ENCODE measurements around the gene MICOS13.

The MICOS13 gene

DNA sequence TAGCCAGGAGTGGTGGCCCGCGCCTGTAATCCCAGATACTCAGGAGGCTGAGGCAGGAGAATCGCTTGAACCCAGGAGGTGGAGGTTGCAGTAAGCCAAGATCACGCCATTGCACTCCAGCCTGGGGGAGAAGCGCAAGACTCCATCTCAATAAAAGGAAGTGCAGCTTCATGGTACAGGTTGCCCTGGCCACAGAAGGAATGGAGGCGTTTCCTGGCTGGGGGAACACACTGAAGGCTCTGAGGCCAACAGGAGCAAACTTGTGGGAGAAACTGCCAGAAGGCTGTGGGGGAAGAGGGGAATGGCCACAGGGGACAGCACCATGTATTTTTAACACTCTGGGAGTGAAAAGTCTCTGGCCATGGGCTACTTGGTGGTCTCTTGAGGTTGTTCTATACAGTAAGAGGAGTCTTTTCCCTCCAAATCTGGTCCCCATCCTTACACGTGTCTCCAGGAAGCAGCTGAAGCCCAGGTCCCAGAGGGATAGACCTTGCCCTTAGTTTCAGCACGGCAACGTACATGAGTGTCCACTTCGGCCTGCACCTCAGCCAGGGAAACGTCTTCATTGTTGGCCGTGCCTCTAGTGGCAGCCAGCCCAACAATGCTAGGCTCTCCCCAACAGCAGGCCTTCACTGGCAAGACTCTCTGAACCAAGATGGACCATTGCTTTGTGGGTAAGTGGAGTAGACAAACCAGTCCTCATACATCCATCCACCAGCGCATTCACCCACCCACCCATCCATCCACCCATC is 7.4 kb downstream of the MICOS13 start:
- Histone ChIP-seq H3F3A (ENCODE audit: control insufficient read depth, insufficient read depth) (no peaks in the 10 kb centered on the region), H3K4me1 (ENCODE audit: control insufficient read depth, low read length) (no peaks in the 10 kb centered on the region), H4K20me1 (ENCODE audit: control insufficient read depth, insufficient read depth, low read depth, low read length) (no peaks in the 10 kb centered on the region), H3K4me3 (ENCODE audit: low read length) (no peak overlapping the region), H3K4me2 (ENCODE audit: low read length) (no peak overlapping the region), H3K79me2 (ENCODE audit: control insufficient read depth, low read length) (no peaks in the 10 kb centered on the region), H3K9me3 (ENCODE audit: control insufficient read depth, insufficient read depth, low read length) (no peaks in the 10 kb centered on the region), H3K27ac (ENCODE audit: low read depth, low read length) (no peak overlapping the region), H3K9me2 (replicated peaks; ENCODE audit: control insufficient read depth, low read length) (no peaks in the 10 kb centered on the region), H3K36me3 (ENCODE audit: control insufficient read depth, low read length) (peaks cover 39% of the 10 kb centered on the region), H3K27me3 (ENCODE audit: control insufficient read depth, low read length) (no peaks in the 10 kb centered on the region)
- no peak for TF ChIP-seq EZH2phosphoT487 (IDR thresholded peaks at IDR 0.05; ENCODE audit: borderline replicate concordance, low read length)
- TF ChIP-seq, protein P1, sequence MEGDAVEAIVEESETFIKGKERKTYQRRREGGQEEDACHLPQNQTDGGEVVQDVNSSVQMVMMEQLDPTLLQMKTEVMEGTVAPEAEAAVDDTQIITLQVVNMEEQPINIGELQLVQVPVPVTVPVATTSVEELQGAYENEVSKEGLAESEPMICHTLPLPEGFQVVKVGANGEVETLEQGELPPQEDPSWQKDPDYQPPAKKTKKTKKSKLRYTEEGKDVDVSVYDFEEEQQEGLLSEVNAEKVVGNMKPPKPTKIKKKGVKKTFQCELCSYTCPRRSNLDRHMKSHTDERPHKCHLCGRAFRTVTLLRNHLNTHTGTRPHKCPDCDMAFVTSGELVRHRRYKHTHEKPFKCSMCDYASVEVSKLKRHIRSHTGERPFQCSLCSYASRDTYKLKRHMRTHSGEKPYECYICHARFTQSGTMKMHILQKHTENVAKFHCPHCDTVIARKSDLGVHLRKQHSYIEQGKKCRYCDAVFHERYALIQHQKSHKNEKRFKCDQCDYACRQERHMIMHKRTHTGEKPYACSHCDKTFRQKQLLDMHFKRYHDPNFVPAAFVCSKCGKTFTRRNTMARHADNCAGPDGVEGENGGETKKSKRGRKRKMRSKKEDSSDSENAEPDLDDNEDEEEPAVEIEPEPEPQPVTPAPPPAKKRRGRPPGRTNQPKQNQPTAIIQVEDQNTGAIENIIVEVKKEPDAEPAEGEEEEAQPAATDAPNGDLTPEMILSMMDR (IDR thresholded peaks at IDR 0.05; ENCODE audit: low read depth, low read length, poor library complexity, severe bottlenecking): no peak

DNA sequence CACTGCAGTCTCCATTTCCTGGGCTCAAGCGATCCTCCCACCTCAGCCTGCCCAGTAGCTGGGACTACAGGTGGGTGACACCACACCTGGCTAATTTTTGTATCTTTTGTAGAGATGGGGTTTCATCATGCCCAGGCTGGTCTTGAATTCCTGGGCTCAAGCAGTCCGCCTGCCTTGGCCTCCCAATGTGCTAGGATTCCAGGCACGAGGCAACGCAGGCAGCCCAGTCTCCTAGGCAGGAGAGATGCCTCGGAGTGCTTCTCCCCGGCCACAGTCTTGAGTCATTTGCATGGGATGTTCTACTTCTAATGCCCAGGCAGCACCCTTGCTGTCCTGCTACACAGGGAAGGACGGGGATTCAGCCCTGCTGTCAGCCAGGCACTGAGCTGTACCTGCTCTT is 8.7 kb downstream of the MICOS13 start:
- Histone ChIP-seq H3K4me3 (ENCODE audit: low read length) (no peak overlapping the region), H3K9me2 (replicated peaks; ENCODE audit: control insufficient read depth, low read length) (no peaks in the 10 kb centered on the region), H3K79me2 (ENCODE audit: control insufficient read depth, low read length) (no peaks in the 10 kb centered on the region), H3K36me3 (ENCODE audit: control insufficient read depth, low read length) (peaks cover 50% of the 10 kb centered on the region), H4K20me1 (ENCODE audit: control insufficient read depth, insufficient read depth, low read depth, low read length) (no peaks in the 10 kb centered on the region), H3K27me3 (ENCODE audit: control insufficient read depth, low read length) (no peaks in the 10 kb centered on the region), H3K9me3 (ENCODE audit: control insufficient read depth, insufficient read depth, low read length) (no peaks in the 10 kb centered on the region), H3K4me1 (ENCODE audit: control insufficient read depth, low read length) (no peaks in the 10 kb centered on the region), H3K27ac (ENCODE audit: low read depth, low read length) (no peak overlapping the region), H3K4me2 (ENCODE audit: low read length) (no peak overlapping the region), H3F3A (ENCODE audit: control insufficient read depth, insufficient read depth) (no peaks in the 10 kb centered on the region)
- no peak for TF ChIP-seq EZH2phosphoT487 (IDR thresholded peaks at IDR 0.05; ENCODE audit: borderline replicate concordance, low read length)
- TF ChIP-seq, protein P1 (IDR thresholded peaks at IDR 0.05; ENCODE audit: low read depth, low read length, poor library complexity, severe bottlenecking): no peak

DNA sequence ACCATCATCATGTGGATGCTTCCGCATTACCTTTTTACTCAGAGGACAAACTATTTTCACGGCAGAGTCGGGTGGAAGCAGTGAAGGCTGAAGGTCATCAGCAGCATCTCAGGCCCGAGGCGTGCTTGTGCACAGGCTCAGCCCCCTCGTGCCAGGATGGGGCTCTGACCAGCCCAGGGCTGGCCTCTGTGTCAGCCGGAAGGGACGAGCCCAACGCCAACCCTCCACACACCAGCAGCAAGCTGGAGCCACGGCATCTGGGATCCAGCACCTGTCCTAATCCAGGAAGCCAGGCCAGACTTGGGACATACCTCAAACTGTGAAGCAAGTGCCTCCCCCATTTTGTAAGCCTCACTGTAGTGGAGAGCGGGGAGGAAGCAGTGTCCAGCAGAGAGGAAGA is 11.1 kb downstream of the MICOS13 start:
- no peaks in the 10 kb centered on the region for H3K4me1 ChIP-seq (ENCODE audit: control insufficient read depth, low read length)
- no peaks in the 10 kb centered on the region for H3K9me2 ChIP-seq (replicated peaks; ENCODE audit: control insufficient read depth, low read length)
- 0 out of 2 replicates have a peak, but pooled peaks cover 1% of the 10 kb centered on the region for H4K20me1 ChIP-seq (ENCODE audit: control insufficient read depth, insufficient read depth, low read depth, low read length)
- H3K36me3 ChIP-seq (ENCODE audit: control insufficient read depth, low read length): peaks cover 74% of the 10 kb centered on the region
- H3K9me3 ChIP-seq (ENCODE audit: control insufficient read depth, insufficient read depth, low read length): no peaks in the 10 kb centered on the region
- no peak for TF ChIP-seq EZH2phosphoT487 (IDR thresholded peaks at IDR 0.05; ENCODE audit: borderline replicate concordance, low read length)
- TF ChIP-seq, protein P1 (IDR thresholded peaks at IDR 0.05; ENCODE audit: low read depth, low read length, poor library complexity, severe bottlenecking): no peak
- H3K4me3 ChIP-seq (ENCODE audit: low read length): no peak overlapping the region
- H3K27ac ChIP-seq (ENCODE audit: low read depth, low read length): no peak overlapping the region
- H3K4me2 ChIP-seq (ENCODE audit: low read length): no peak overlapping the region
- no peaks in the 10 kb centered on the region for H3K27me3 ChIP-seq (ENCODE audit: control insufficient read depth, low read length)
- H3K79me2 ChIP-seq (ENCODE audit: control insufficient read depth, low read length): no peaks in the 10 kb centered on the region
- H3F3A ChIP-seq (ENCODE audit: control insufficient read depth, insufficient read depth): no peaks in the 10 kb centered on the region
